ENCODE measurements around the gene C19orf73. TPM values are rescaled to one million over a fixed set of nuclear protein-coding genes. Genes with fewer than 3 reads are reported as not detected.

Gene C19orf73
- total and polyA plus RNA-seq, 9 of the 15 experiments (the other 6 are each of a cell fraction or from before 2014, with no cell fraction given): 0.08 to 7.4 (median 1.4) TPM

GRCh38 chr19:49148784-49149651 lies 30.1 kb upstream of the C19orf73 start (continued):
- TF ChIP-seq FOXM1 (IDR thresholded peaks at IDR 0.05; ENCODE audit: low read depth) (no peak), FOXM1 (CRISPR knock-in tag; IDR thresholded peaks at IDR 0.05; ENCODE audit: low read depth) (no peak; the same call in 1 of the 2 replicates), RCOR1 (IDR thresholded peaks at IDR 0.05; ENCODE audit: borderline replicate concordance in 1 of 2, low read depth in 2 of 2, low read length in 2 of 2) (0 out of 4 replicates have a peak, but pooled peaks of 1 of the 2 experiments have one; percentile 11), ZSCAN29 (IDR thresholded peaks at IDR 0.05) (no peak), NELFE (IDR thresholded peaks at IDR 0.05; ENCODE audit: insufficient read depth, insufficient read length) (no peak), PML (IDR thresholded peaks at IDR 0.05; ENCODE audit: low read length) (peak; percentile 16; the same call in 1 of the 2 replicates), SMAD2 (IDR thresholded peaks at IDR 0.05; ENCODE audit: low read depth, low read length) (no peak), XRCC4 (IDR thresholded peaks at IDR 0.05; ENCODE audit: extremely low read depth, insufficient read depth, insufficient read length) (no peak), ASH1L (IDR thresholded peaks at IDR 0.05; ENCODE audit: borderline replicate concordance, low read depth, partially characterized antibody) (no peak), MNT (conservative IDR thresholded peaks at IDR 0.05) (peak; percentile 54 to 76; a peak in 3 of 4 replicates), EGR1 (conservative IDR thresholded peaks at IDR 0.05) (peak; percentile 98), ZC3H4 (CRISPR knock-in tag; IDR thresholded peaks at IDR 0.05; ENCODE audit: borderline replicate concordance) (no peak), RFX1 (IDR thresholded peaks at IDR 0.05) (no peak), ELF4 (CRISPR knock-in tag; IDR thresholded peaks at IDR 0.05) (no peak), ZNF384 (IDR thresholded peaks at IDR 0.05; ENCODE audit: low read depth, low read length) (no peak), SLC30A9 (CRISPR knock-in tag; IDR thresholded peaks at IDR 0.05) (no peak), HSF4 (CRISPR knock-in tag; IDR thresholded peaks at IDR 0.05; ENCODE audit: borderline replicate concordance) (no peak), NFRKB (IDR thresholded peaks at IDR 0.05; ENCODE audit: low read depth) (no peak), BRF1 (IDR thresholded peaks at IDR 0.05; ENCODE audit: borderline replicate concordance, extremely low read depth, insufficient read length) (no peak), RBM17 (IDR thresholded peaks at IDR 0.05; ENCODE audit: borderline replicate concordance, low read depth, low read length) (no peak), CBX3 (IDR thresholded peaks at IDR 0.05; ENCODE audit: borderline replicate concordance in 1 of 2, low read length in 2 of 2) (peak in 1 of 2 experiments; percentile 16; a peak in 1 of 3 replicates), NFXL1 (CRISPR knock-in tag; IDR thresholded peaks at IDR 0.05) (no peak), ZNF197 (CRISPR knock-in tag; IDR thresholded peaks at IDR 0.05; ENCODE audit: low read depth) (no peak), RBM14 (IDR thresholded peaks at IDR 0.05; ENCODE audit: borderline replicate concordance, insufficient read depth, low read depth, low read length) (no peak), PCBP2 (IDR thresholded peaks at IDR 0.05; ENCODE audit: low read depth, low read length, poor library complexity, severe bottlenecking) (no peak), TRIM24 (IDR thresholded peaks at IDR 0.05) (no peak), DMBX1 (CRISPR knock-in tag; IDR thresholded peaks at IDR 0.05; ENCODE audit: borderline replicate concordance) (no peak), ZNF3 (CRISPR knock-in tag; IDR thresholded peaks at IDR 0.05) (no peak), SREBF2 (CRISPR knock-in tag; IDR thresholded peaks at IDR 0.05) (no peak), CC2D1A (IDR thresholded peaks at IDR 0.05) (no peak), MEF2D (tag; conservative IDR thresholded peaks at IDR 0.05; ENCODE audit: low read depth) (no peak)

Measured in K562 (cell line).